ENCODE results near the gene IFIT1B. TPM values are rescaled to one million over a fixed set of nuclear protein-coding genes. Genes with fewer than 3 reads are reported as not detected.

Gene IFIT1B
- total and polyA plus RNA-seq, 9 of the 15 experiments (the other 6 are each of a cell fraction or from before 2014, with no cell fraction given), result not detected

DNA sequence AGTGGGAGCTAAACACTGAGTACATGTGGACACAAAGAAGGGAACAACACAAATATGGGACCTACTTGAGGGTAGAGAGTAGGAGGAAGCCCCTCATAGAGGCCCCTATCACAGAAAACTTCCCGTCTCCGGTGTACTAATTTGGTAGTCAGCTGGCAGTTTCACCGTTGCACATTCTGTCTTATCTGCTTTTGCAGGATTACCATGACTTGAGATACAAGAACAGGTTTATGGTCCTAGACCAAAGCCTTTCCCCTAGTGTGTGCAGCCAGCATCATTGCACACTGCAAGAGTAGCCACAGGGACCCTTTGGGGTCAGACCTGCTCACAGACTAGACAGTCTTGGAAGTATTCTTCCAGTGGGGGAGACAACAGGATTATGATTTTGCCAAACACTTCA, 5.9 kb upstream of the IFIT1B start (continued):
- TF ChIP-seq, protein P1, sequence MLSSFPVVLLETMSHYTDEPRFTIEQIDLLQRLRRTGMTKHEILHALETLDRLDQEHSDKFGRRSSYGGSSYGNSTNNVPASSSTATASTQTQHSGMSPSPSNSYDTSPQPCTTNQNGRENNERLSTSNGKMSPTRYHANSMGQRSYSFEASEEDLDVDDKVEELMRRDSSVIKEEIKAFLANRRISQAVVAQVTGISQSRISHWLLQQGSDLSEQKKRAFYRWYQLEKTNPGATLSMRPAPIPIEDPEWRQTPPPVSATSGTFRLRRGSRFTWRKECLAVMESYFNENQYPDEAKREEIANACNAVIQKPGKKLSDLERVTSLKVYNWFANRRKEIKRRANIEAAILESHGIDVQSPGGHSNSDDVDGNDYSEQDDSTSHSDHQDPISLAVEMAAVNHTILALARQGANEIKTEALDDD (IDR thresholded peaks at IDR 0.05), result 0 out of 2 replicates have a peak, but pooled peaks have one; percentile 22
- no peak for TF ChIP-seq ILF3 (IDR thresholded peaks at IDR 0.05; ENCODE audit: borderline replicate concordance)
- 0 out of 2 replicates have a peak, but pooled peaks have one; percentile 24 for TF ChIP-seq KLF16 (IDR thresholded peaks at IDR 0.05)
- TF ChIP-seq, protein P2, sequence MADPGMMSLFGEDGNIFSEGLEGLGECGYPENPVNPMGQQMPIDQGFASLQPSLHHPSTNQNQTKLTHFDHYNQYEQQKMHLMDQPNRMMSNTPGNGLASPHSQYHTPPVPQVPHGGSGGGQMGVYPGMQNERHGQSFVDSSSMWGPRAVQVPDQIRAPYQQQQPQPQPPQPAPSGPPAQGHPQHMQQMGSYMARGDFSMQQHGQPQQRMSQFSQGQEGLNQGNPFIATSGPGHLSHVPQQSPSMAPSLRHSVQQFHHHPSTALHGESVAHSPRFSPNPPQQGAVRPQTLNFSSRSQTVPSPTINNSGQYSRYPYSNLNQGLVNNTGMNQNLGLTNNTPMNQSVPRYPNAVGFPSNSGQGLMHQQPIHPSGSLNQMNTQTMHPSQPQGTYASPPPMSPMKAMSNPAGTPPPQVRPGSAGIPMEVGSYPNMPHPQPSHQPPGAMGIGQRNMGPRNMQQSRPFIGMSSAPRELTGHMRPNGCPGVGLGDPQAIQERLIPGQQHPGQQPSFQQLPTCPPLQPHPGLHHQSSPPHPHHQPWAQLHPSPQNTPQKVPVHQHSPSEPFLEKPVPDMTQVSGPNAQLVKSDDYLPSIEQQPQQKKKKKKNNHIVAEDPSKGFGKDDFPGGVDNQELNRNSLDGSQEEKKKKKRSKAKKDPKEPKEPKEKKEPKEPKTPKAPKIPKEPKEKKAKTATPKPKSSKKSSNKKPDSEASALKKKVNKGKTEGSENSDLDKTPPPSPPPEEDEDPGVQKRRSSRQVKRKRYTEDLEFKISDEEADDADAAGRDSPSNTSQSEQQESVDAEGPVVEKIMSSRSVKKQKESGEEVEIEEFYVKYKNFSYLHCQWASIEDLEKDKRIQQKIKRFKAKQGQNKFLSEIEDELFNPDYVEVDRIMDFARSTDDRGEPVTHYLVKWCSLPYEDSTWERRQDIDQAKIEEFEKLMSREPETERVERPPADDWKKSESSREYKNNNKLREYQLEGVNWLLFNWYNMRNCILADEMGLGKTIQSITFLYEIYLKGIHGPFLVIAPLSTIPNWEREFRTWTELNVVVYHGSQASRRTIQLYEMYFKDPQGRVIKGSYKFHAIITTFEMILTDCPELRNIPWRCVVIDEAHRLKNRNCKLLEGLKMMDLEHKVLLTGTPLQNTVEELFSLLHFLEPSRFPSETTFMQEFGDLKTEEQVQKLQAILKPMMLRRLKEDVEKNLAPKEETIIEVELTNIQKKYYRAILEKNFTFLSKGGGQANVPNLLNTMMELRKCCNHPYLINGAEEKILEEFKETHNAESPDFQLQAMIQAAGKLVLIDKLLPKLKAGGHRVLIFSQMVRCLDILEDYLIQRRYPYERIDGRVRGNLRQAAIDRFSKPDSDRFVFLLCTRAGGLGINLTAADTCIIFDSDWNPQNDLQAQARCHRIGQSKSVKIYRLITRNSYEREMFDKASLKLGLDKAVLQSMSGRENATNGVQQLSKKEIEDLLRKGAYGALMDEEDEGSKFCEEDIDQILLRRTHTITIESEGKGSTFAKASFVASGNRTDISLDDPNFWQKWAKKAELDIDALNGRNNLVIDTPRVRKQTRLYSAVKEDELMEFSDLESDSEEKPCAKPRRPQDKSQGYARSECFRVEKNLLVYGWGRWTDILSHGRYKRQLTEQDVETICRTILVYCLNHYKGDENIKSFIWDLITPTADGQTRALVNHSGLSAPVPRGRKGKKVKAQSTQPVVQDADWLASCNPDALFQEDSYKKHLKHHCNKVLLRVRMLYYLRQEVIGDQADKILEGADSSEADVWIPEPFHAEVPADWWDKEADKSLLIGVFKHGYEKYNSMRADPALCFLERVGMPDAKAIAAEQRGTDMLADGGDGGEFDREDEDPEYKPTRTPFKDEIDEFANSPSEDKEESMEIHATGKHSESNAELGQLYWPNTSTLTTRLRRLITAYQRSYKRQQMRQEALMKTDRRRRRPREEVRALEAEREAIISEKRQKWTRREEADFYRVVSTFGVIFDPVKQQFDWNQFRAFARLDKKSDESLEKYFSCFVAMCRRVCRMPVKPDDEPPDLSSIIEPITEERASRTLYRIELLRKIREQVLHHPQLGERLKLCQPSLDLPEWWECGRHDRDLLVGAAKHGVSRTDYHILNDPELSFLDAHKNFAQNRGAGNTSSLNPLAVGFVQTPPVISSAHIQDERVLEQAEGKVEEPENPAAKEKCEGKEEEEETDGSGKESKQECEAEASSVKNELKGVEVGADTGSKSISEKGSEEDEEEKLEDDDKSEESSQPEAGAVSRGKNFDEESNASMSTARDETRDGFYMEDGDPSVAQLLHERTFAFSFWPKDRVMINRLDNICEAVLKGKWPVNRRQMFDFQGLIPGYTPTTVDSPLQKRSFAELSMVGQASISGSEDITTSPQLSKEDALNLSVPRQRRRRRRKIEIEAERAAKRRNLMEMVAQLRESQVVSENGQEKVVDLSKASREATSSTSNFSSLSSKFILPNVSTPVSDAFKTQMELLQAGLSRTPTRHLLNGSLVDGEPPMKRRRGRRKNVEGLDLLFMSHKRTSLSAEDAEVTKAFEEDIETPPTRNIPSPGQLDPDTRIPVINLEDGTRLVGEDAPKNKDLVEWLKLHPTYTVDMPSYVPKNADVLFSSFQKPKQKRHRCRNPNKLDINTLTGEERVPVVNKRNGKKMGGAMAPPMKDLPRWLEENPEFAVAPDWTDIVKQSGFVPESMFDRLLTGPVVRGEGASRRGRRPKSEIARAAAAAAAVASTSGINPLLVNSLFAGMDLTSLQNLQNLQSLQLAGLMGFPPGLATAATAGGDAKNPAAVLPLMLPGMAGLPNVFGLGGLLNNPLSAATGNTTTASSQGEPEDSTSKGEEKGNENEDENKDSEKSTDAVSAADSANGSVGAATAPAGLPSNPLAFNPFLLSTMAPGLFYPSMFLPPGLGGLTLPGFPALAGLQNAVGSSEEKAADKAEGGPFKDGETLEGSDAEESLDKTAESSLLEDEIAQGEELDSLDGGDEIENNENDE (IDR thresholded peaks at IDR 0.05; ENCODE audit: low read depth, low read length), result no peak
- no peak for TF ChIP-seq ZC3H8 (IDR thresholded peaks at IDR 0.05)
- TF ChIP-seq CBX5 (IDR thresholded peaks at IDR 0.05; ENCODE audit: borderline replicate concordance, low read depth), result no peak
- TF ChIP-seq ARID1B (IDR thresholded peaks at IDR 0.05), result peak; percentile 54
- peak; percentile 40; the same call in 1 of the 2 replicates for TF ChIP-seq TAL1 (IDR thresholded peaks at IDR 0.05)
- peak; percentile 65 for TF ChIP-seq EP300 (IDR thresholded peaks at IDR 0.05; ENCODE audit: low read length)
- no peak for TF ChIP-seq CCAR2 (IDR thresholded peaks at IDR 0.05; ENCODE audit: low read depth, low read length)
- no peak for TF ChIP-seq SLC30A9 (CRISPR knock-in tag; IDR thresholded peaks at IDR 0.05)
- no peak for TF ChIP-seq RNF2 (IDR thresholded peaks at IDR 0.05)
- TF ChIP-seq, protein P3, sequence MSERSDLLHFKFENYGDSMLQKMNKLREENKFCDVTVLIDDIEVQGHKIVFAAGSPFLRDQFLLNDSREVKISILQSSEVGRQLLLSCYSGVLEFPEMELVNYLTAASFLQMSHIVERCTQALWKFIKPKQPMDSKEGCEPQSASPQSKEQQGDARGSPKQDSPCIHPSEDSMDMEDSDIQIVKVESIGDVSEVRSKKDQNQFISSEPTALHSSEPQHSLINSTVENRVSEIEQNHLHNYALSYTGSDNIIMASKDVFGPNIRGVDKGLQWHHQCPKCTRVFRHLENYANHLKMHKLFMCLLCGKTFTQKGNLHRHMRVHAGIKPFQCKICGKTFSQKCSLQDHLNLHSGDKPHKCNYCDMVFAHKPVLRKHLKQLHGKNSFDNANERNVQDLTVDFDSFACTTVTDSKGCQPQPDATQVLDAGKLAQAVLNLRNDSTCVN (CRISPR knock-in tag; IDR thresholded peaks at IDR 0.05), result no peak
- TF ChIP-seq TCFL5 (CRISPR knock-in tag; conservative IDR thresholded peaks at IDR 0.05), result no peak
- no peak for TF ChIP-seq NCOA1 (IDR thresholded peaks at IDR 0.05; ENCODE audit: low read depth)
- TF ChIP-seq ZNF140 (CRISPR knock-in tag; IDR thresholded peaks at IDR 0.05), result no peak
- TF ChIP-seq EP400 (IDR thresholded peaks at IDR 0.05), result no peak
- no peak for TF ChIP-seq XRCC4 (IDR thresholded peaks at IDR 0.05; ENCODE audit: extremely low read depth, insufficient read depth, insufficient read length)
- no peak for TF ChIP-seq ZNF77 (CRISPR knock-in tag; IDR thresholded peaks at IDR 0.05)

All from K562 (cell line).